Stimulated activated CD8-positive, alpha-beta memory T cell treated with anti-CD3 and anti-CD28 coated beads, Interleukin-15, amount 100 ng/mL, for 48 hours (primary cell): ENCODE data around the gene KLK2.

ENCODE experiments used
- DNase-seq, 2 donors: peaks; one replicate each; pipeline ENCODE4 v3.0.0-alpha.2; 2020; ENCODE audit warnings: low read depth in 2 of 2

The KLK2 gene

GRCh38 chr19:50873056-50873455 lies at the start of gene KLK2:
KLK2 (plus strand) TSS chr19:50873439; CDS start chr19:50873474, 35 bp downstream.
- no peak for DNase-seq

- no peak for DNase-seq
Observed at GRCh38 chr19:50826492-50827240, 46.6 kb upstream of the KLK2 start.

DNA sequence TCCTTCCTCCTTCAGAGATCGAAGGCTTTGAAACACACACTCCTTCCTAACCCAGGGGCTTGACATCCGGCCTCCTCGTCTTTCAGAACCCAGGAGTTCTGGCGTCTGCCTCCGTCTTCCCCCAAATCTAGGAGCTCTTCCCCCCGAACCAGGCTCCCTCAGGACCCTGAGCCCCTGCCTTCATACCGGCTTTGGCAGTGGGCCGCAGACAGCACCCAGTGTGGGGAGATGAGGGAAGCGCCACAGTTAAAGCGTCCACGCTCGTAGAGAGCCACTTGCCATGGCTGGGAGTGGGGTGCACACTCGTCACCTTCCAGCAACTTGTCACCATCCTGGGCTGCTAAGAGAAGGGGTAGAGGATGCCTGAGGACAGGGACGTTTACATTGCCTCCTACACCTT lies 45.8 kb upstream of the KLK2 start:
- no peak for DNase-seq

DNA sequence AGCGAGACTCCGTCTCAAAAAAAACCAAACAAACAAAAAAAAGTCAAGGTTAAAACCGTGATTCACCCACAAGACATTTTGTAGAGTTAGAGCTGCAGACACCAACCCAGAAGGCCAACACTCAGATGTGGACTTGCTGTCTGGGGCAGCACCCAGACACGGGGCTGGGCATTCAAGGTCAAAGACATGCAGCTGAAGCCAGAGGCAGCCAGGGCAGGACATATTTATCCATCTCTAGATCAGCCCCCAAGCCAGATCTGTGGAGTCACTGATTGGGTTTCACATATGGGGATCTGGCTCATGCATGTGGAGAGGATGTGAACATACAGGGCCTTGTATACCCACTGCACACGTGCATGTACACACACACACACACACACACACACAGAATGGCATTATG lies 43.4 kb upstream of the KLK2 start:
- DNase-seq = no peak

GRCh38 chr19:50830266-50831025 lies 42.8 kb upstream of the KLK2 start:
- DNase-seq = no peak

DNA sequence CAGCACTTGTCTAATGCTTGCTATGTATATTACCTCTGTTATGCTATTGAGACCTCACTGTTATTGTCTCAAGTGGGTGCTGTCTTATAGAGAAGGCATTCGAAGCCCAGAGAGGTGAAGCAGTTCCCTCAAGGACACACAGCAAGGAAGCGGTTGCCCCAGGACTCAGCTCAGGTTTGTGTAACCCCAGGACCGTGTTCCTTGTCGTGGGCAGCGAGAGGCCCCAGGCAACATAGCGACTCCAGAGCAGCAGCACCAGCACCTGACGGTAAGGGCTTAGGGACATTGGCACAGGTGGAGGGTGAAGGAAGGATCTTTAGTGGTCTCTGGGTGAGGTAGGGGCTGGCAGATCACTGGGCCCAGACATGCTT lies 42.2 kb upstream of the KLK2 start:
- no peak for DNase-seq

GRCh38 chr19:50832666-50833065 lies 40.6 kb upstream of the KLK2 start:
- DNase-seq = no peak

DNA sequence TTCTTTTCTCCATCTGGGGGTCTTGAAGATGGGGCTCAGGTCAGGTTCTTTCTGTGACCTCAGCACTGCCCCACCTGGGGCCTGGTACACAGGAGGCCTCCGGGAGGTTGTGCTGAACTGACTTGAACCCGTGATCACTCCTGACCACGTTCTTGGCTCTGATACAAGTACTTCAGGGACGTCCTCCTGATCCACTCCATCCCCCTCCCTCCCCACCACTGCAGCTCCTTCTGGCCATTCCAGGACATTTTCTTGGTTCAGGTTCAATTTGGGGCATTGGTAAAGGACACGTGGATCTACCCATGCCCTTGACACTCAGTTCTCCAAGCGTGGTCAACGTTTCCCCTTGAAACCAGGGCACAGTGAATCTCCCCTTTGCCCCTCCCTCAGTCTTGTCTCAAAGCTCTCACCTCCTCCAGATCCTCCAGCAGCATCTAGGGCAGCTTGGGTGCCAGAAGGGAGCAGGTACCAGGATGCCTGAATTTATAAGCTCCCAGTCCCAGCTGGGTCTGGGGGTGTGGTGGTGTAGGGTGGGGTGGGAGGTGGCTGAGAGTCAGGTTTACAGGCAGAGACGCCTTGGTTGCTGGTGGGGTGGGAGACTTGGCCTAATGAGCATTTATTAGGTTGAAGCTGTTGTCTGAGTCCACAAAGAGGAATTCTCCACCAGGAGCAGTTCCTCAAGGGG lies 40.0 kb upstream of the KLK2 start, which contains the start of gene KLK15:
Gene KLK15, minus strand, starts transcription at position 458 of the 685 bp plus-strand sequence. CDS start 2,082 bp downstream, outside the sequence.
- no peak for DNase-seq

DNA sequence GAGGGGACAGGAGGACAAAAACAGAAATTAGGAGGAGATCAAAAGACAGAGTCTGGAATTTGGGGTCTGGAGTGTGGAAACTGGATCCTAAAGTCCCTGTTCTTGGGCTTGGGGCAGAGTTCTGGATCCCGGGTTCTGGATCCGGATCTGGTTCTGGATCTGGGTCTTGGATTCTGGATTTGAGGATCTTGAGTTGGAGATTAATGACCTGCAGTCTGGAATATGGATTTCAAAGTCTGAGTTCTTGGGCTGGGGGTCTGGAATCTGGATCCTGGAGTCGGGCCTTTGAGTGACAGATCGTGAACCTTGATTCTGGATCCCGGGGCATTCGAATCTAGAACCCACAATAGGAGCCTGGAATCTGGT lies 39.5 kb upstream of the KLK2 start:
- no peak for DNase-seq

- DNase-seq = no peak
Observed at GRCh38 chr19:50835103-50835784, 38.0 kb upstream of the KLK2 start.

DNA sequence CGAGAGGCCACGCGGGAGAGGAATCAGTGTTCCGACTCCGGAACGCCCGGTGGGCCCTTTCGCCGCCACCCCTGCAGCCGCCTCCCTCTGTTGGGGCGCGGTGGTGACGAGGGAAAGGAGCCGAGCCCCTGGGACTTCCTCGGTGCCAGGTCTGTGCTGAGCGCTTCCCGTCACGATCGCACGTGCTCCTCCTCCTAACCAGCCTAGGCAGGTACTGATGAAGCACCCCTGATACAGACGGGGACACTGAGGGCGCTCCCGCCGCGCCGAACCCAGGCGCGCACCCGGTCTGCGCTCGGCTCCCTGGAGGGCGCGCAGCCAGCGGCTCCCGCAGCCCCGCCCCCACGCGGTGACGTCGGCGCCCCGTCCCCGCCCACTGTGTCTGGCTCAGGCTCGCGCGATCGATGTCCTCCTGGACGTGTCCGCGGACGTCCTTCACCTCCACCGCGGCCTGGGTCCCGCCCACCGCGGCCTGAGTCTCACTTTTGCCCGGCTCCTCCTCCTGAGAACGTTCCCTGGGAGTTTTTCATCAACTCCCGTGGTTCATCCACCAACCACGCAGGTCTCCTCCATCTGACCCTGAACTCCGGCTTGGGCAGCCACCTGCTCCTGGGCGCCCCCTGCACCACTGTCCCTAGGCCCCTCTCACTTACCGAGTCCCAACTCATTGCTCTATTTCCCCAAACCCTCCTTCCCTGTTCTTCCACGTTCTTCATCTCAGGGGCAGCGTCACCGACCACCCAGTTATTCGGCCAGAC lies 37.3 kb upstream of the KLK2 start:
- peak; percentile 61 to 71 for DNase-seq

DNA sequence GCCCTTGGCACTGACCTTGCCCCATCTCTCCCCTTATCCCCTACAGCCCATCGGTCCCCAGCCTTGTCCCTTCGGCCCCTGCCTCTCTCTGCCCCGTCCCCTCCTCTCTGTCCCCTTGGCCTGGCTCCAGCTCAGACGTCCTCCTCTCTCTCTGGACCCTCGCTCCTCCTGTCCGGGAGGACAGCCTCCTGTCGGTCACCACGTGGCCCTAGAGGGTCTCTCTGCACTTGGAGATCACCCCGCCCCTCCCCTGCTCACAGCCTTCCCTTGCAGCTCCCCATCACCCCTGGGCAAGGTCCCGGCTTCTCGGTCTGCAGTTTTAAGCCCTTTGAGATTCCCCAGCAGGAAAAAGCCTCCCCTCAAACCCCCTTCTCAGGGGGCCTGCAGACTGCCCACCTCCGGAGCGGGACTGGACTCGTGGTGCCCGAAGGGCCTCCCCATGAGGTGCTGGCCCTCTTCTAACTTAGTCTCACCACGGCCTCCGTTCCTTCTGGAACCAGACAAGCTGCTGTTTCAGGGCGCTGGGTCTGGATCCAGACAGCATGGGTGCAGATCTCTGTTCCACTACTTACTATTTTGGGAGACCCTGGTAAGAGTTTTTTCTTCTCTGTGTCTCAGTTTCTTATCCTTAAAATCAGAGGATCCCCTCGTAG lies 36.6 kb upstream of the KLK2 start:
- no peak for DNase-seq

DNA sequence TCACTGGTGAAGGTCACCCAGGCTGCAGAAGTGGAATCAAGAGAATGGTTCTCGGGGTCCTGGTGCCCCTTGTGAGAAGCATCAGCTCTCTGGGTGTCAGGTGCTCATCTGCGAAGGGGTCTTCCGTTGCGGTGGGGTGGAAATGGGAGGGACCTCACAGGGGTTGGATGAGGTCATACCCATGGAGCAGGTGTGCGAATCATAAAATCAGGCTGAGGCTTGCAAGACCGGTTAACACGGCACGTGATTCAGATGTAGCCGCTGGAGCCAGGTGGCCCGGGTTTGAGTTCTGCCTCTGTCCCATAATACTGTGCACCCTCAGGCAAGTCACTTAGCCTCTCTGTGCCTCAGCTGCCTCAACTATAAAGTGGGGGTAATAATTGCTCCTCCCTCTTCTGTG lies 35.9 kb upstream of the KLK2 start:
- no peak for DNase-seq

GRCh38 chr19:50838239-50838638 lies 35.0 kb upstream of the KLK2 start:
- DNase-seq = no peak

DNA sequence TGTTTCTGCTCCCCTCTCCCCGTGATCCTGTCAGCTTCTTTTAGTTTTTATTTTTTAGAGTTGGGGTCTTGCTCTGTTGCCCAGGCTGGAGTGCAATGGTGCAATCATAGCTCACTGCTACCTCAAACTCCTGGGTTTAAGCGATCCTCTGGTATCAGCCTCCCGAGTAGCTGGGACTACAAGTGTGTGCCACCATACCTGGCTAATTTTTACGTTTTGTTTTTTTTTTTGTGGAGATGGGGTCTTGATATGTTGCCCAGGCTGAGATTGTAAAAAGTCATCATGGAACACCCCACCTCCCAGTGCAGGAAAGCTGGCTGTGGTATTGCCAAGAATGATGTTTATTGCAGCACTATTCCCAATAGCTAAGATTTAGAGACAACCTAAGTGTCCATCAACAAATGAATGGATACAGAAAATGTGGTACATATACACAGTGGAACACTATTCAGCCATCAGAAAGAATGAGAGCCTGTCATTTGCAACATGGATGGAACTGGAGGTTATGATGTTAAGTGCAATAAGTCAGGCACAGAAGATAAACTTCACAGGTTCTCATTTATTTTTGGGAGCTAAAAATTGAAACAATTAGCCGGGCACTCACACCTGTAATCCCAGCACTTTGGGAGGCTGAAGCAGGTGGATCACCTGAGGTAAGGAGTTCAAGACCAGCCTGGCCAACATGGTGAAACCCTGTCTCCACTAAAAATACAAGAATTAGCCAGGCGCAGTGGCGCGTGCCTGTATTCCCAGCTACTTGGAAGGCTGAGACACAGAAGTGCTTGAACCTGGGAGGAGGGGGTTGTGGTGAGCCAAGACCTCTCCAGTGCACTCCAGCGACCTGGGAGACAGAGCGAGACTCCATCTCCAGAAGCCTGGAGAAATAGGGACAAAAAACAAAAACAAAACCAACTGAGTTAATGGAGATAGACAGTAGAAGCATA lies 33.3 kb upstream of the KLK2 start:
- no peak for DNase-seq

GRCh38 chr19:50842130-50842529 lies 31.1 kb upstream of the KLK2 start:
- DNase-seq = no peak

- DNase-seq = no peak
Observed at GRCh38 chr19:50843205-50843604, 30.0 kb upstream of the KLK2 start.

DNA sequence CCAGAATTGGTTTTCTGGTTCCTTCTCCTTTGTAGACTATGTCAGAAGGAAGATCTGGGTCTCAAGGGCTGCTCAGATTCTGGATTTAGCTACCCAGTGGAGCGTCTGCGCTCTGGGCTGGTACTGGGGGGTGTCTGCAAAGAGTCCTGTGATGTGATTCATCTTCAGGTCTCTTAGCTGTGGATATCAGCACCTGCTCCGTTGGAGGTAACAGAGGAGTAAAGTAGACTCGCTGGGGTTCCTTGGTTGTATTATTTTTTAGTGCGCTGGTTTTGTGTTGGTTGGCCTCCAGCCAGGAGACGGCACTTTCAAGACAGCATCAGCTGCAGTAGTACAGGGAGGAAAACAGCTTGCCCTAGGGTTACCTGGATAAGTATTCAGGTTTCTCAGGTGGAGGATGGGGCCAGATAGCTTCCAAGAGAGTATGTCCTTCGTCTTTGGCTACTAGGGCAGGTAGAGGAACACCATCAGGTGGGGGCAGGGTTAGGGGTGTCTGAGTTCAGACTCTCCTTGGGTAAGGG lies 29.5 kb upstream of the KLK2 start:
- no peak for DNase-seq

GRCh38 chr19:50844296-50844935 lies 28.8 kb upstream of the KLK2 start:
- DNase-seq = no peak
